K562 (cell line): Measurements from ENCODE around the gene GABBR1. TPM values are rescaled to one million over a fixed set of nuclear protein-coding genes. Genes with fewer than 3 reads are reported as not detected.

Experiments used
- BCL6 ChIP-seq: fragments of 250-450 bp; sonication (Bioruptor Pico); IDR thresholded peaks from 2 replicates; pipeline ENCODE4 v1.4.0; 2020
- CTBP1 ChIP-seq: fragments of 450-650 bp; IDR thresholded peaks from 2 replicates; pipeline ENCODE4 v1.6.1; 2016; ENCODE audit warnings: borderline replicate concordance
- EGR1 ChIP-seq: fragments of 450-650 bp; conservative IDR thresholded peaks from 2 replicates; pipeline ENCODE4 v1.6.1; 2017; ENCODE audit warnings: mild to moderate bottlenecking
- FOXA3 ChIP-seq, 2 experiments: fragments of 450-650 bp in 1 of 2; sonication (generic) in 1 of 2; formaldehyde crosslinking; IDR thresholded peaks in 1 of 2; conservative IDR thresholded peaks in 1 of 2; 2 replicates each; pipeline versions ENCODE4 v1.4.0 to v1.8.0; 2020 to 2022; ENCODE audit warnings: mild to moderate bottlenecking in 2 of 2, missing genetic modification reagents in 1 of 2
- FOXJ3 ChIP-seq: sonication (generic); formaldehyde crosslinking; IDR thresholded peaks from 2 replicates; pipeline ENCODE4 v1.4.0; 2020; ENCODE audit warnings: mild to moderate bottlenecking, missing genetic modification reagents
- GATAD2A ChIP-seq: fragments of 450-650 bp; IDR thresholded peaks from 2 replicates; pipeline ENCODE4 v1.6.1; 2017
- HES1 ChIP-seq: fragments of 450-650 bp; IDR thresholded peaks from 2 replicates; pipeline ENCODE4 v1.6.1; 2016; ENCODE audit warnings: low read depth, mild to moderate bottlenecking, moderate library complexity
- HNRNPUL1 ChIP-seq: fragments of 200-400 bp; formaldehyde crosslinking; IDR thresholded peaks from 2 replicates; pipeline ENCODE4 v1.6.1; 2017; ENCODE audit warnings: low read length
- KAT7 ChIP-seq: sonication (generic); formaldehyde crosslinking; IDR thresholded peaks from 2 replicates; pipeline ENCODE4 v1.8.0; 2022; ENCODE audit warnings: missing genetic modification reagents, mild to moderate bottlenecking, borderline replicate concordance
- KLF1 ChIP-seq: fragments of 450-650 bp; IDR thresholded peaks from 2 replicates; pipeline ENCODE4 v1.6.1; 2016; ENCODE audit warnings: missing genetic modification characterization, missing compliant biosample characterization
- MTA1 ChIP-seq: fragments of 450-650 bp; IDR thresholded peaks from 2 replicates; pipeline ENCODE4 v1.6.1; 2017; ENCODE audit warnings: borderline replicate concordance
- PRDM10 ChIP-seq: fragments of 450-650 bp; IDR thresholded peaks from 2 replicates; pipeline ENCODE4 v1.6.1; 2018; ENCODE audit not compliant: partially characterized antibody
- PURB ChIP-seq: sonication (generic); formaldehyde crosslinking; IDR thresholded peaks from 2 replicates; pipeline ENCODE4 v1.9.0; 2021; ENCODE audit warnings: low read depth, mild to moderate bottlenecking, missing genetic modification reagents
- RFX5 ChIP-seq: IDR thresholded peaks from 2 replicates; pipeline ENCODE4 v1.6.1; 2011; ENCODE audit warnings: low read depth, mild to moderate bottlenecking, improper control_type of control experiment, low read length
- SMARCB1 ChIP-seq: IDR thresholded peaks from 2 replicates; pipeline ENCODE4 v1.6.1; 2011; ENCODE audit warnings: improper control_type of control experiment, low read depth; ENCODE audit not compliant: insufficient read length
- ZBTB1 ChIP-seq: sonication (generic); formaldehyde crosslinking; IDR thresholded peaks from 2 replicates; pipeline ENCODE4 v1.8.1; 2023; ENCODE audit warnings: missing genetic modification reagents, low read depth, mild to moderate bottlenecking, borderline replicate concordance
- ZKSCAN1 ChIP-seq: fragments of 150-350 bp; IDR thresholded peaks from 2 replicates; pipeline ENCODE4 v1.6.1; 2016; ENCODE audit warnings: low read depth, low read length
- ZNF592 ChIP-seq: fragments of 450-650 bp; IDR thresholded peaks from 2 replicates; pipeline ENCODE4 v1.6.1; 2017; ENCODE audit warnings: antibody characterized with exemption, mild to moderate bottlenecking
- ZNF644 ChIP-seq: fragments of 200-800 bp; sonication (Bioruptor generic); IDR thresholded peaks from 2 replicates; pipeline ENCODE4 v1.6.1; 2016; ENCODE audit warnings: low read depth, missing genetic modification characterization, missing compliant biosample characterization
- polyA plus RNA-seq, 8 experiments: library from polyadenylated mRNA; depleted of rRNA in 4 of 8; stranded (reverse) in 5 of 8; unstranded in 3 of 8; fragments of >200 nt; fragmentation: Nextera tagmentation in 2 of 8; fragmentation: Illumina TruSeq in 1 of 8; extraction: Ambion mirVana in 2 of 8; extraction: Trizol in 1 of 8; gene quantifications; 2 replicates each; pipeline versions ENCODE4 v1.2.1 to v1.2.3, GENCODE V29; 2011 to 2014; ENCODE audit warnings: inconsistent platforms in 1 of 8, missing spikeins in 1 of 8
- total RNA-seq, 7 experiments: library from RNA; depleted of rRNA in 6 of 7; stranded (reverse); fragments of >200 nt in 6 of 7; fragmentation: Illumina TruSeq in 2 of 7; extraction: Trizol in 2 of 7; gene quantifications; 2 replicates each; pipeline versions ENCODE4 v1.2.1 to v1.2.3, GENCODE V29; 2011 to 2021; ENCODE audit warnings: low replicate concordance in 1 of 7
- TF ChIP-seq, protein P1 (sequence below): fragments of 450-650 bp; formaldehyde crosslinking; IDR thresholded peaks from 2 replicates; pipeline ENCODE4 v1.4.0; 2022; ENCODE audit warnings: missing genetic modification characterization

The GABBR1 gene
- total and polyA plus RNA-seq, 9 of the 15 experiments (the other 6 are each of a cell fraction or from before 2014, with no cell fraction given): 2.2 to 48.3 (median 20.8) TPM

- TF ChIP-seq FOXA3 (CRISPR knock-in tag; conservative IDR thresholded peaks at IDR 0.05 in 1 of 2, IDR thresholded peaks at IDR 0.05 in 1 of 2): no peak
- TF ChIP-seq MTA1: no peak; the same call in 1 of the 2 replicates
- no peak for TF ChIP-seq ZBTB1 (CRISPR knock-in tag)
- TF ChIP-seq GATAD2A: peak; percentile 80
- no peak for TF ChIP-seq RFX5
- no peak for TF ChIP-seq ZKSCAN1
- TF ChIP-seq HNRNPUL1: no peak
- no peak for TF ChIP-seq BCL6 (CRISPR knock-in tag)
- TF ChIP-seq ZNF592: no peak
- TF ChIP-seq, protein P1, sequence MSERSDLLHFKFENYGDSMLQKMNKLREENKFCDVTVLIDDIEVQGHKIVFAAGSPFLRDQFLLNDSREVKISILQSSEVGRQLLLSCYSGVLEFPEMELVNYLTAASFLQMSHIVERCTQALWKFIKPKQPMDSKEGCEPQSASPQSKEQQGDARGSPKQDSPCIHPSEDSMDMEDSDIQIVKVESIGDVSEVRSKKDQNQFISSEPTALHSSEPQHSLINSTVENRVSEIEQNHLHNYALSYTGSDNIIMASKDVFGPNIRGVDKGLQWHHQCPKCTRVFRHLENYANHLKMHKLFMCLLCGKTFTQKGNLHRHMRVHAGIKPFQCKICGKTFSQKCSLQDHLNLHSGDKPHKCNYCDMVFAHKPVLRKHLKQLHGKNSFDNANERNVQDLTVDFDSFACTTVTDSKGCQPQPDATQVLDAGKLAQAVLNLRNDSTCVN (CRISPR knock-in tag): peak; percentile 78; the same call in 1 of the 2 replicates
- no peak for TF ChIP-seq FOXJ3 (CRISPR knock-in tag)
- TF ChIP-seq PURB (CRISPR knock-in tag): no peak
- no peak for TF ChIP-seq KAT7 (CRISPR knock-in tag)
- peak; percentile 24; the same call in 1 of the 2 replicates for TF ChIP-seq EGR1
- no peak for TF ChIP-seq KLF1 (tag)
- no peak for TF ChIP-seq SMARCB1
- peak; percentile 75; the same call in 1 of the 2 replicates for TF ChIP-seq CTBP1
- no peak for TF ChIP-seq HES1
- no peak for TF ChIP-seq ZNF644 (tag)
- peak; percentile 93 for TF ChIP-seq PRDM10
These were observed 1.7 kb downstream of the GABBR1 start (continued) for GRCh38 chr6:29631209-29631810.
